Gastroesophageal sphincter (tissue), 3 donors: ENCODE measurements around the gene JDP2.

Experiments
- EP300 ChIP-seq: sonication (generic); formaldehyde crosslinking; IDR thresholded peaks from one replicate; pipeline ENCODE4 v1.6.1; 2017; ENCODE audit warnings: antibody characterized with exemption, mild to moderate bottlenecking
- POLR2A ChIP-seq, 2 donors: fragments of 450-650 bp; IDR thresholded peaks; one replicate each; pipeline ENCODE4 v1.6.1; 2017; ENCODE audit warnings: antibody characterized with exemption in 2 of 2, mild to moderate bottlenecking in 2 of 2, moderate library complexity in 1 of 2
- POLR2AphosphoS5 ChIP-seq: sonication (generic); formaldehyde crosslinking; IDR thresholded peaks from one replicate; pipeline ENCODE4 v1.6.1; 2017; ENCODE audit warnings: antibody characterized with exemption
- TF ChIP-seq, protein P1 (sequence below), 4 experiments: fragments of 200-600 bp in 2 of 4; fragments of 450-650 bp in 2 of 4; sonication (generic) in 1 of 4; IDR thresholded peaks; one replicate each; pipeline ENCODE4 v1.5.1; 2017 to 2019; ENCODE audit warnings: antibody characterized with exemption in 4 of 4, mild to moderate bottlenecking in 2 of 4, moderate library complexity in 2 of 4

DNA sequence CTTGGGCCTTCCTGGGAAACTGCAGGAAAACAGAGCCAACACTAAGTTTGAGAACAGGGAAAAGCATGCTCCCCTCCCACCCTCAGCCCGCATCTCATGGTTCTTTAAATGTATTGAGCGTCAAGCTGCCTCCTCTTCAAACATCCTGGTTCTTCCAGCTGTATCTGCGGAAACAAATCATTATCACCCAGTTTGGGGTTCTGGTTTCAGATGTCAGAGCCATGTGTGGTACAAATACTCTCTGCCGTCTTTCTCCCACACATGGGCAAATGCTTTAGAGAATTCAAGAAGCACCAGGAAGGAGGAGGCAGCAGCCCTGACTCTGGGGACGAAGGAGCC, 29.1 kb downstream of the JDP2 start:
- TF ChIP-seq, protein P1, sequence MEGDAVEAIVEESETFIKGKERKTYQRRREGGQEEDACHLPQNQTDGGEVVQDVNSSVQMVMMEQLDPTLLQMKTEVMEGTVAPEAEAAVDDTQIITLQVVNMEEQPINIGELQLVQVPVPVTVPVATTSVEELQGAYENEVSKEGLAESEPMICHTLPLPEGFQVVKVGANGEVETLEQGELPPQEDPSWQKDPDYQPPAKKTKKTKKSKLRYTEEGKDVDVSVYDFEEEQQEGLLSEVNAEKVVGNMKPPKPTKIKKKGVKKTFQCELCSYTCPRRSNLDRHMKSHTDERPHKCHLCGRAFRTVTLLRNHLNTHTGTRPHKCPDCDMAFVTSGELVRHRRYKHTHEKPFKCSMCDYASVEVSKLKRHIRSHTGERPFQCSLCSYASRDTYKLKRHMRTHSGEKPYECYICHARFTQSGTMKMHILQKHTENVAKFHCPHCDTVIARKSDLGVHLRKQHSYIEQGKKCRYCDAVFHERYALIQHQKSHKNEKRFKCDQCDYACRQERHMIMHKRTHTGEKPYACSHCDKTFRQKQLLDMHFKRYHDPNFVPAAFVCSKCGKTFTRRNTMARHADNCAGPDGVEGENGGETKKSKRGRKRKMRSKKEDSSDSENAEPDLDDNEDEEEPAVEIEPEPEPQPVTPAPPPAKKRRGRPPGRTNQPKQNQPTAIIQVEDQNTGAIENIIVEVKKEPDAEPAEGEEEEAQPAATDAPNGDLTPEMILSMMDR (IDR thresholded peaks at IDR 0.05): no peak
- TF ChIP-seq POLR2AphosphoS5: no peak
- no peak for TF ChIP-seq POLR2A (IDR thresholded peaks at IDR 0.05)
- no peak for TF ChIP-seq EP300
